Adrenal gland (tissue), 12 donors: ENCODE measurements around the gene SYT15B. TPM values are rescaled to one million over a fixed set of nuclear protein-coding genes. Genes with fewer than 3 reads are reported as not detected.
A peak's percentile ranks its signal among the peaks of the same experiment; 100 is the strongest.
"Not testable (repeated sequence)": the region's sequence is repeated elsewhere in the genome, so short reads cannot be mapped to it uniquely, and the experiment has no call there.

ENCODE experiments used
- DNase-seq, 7 donors: peaks; one replicate each; pipeline ENCODE4 v3.0.0-alpha.2; 2019 to 2020
- H3K27ac ChIP-seq, 5 donors: fragments of 200-600 bp; sonication (generic) in 4 of 5; 1 replicate in 3 of 5; 2 replicates in 2 of 5; pipeline versions ENCODE4 v1.5.1 to v1.8.0; 2016 to 2020; ENCODE audit warnings: mild to moderate bottlenecking in 1 of 5
- H3K27me3 ChIP-seq: fragments of 200-600 bp; 2 replicates; pipeline ENCODE4 v1.8.0; 2021
- H3K36me3 ChIP-seq, 2 donors: fragments of 200-600 bp; replicated peaks in 1 of 2; 1 replicate in 1 of 2; 2 replicates in 1 of 2; pipeline versions ENCODE4 v1.5.1 to v1.8.0; 2018 to 2022
- H3K4me1 ChIP-seq, 2 donors: fragments of 200-600 bp; replicated peaks in 1 of 2; 1 replicate in 1 of 2; 2 replicates in 1 of 2; pipeline versions ENCODE4 v1.5.1 to v1.8.0; 2018 to 2021
- H3K4me3 ChIP-seq, 4 donors: fragments of 200-600 bp; sonication (generic) in 3 of 4; one replicate each; pipeline ENCODE4 v1.5.1; 2016 to 2018
- H3K9me3 ChIP-seq, 3 donors: fragments of 200-600 bp; sonication (generic) in 1 of 3; replicated peaks in 1 of 3; 1 replicate in 2 of 3; 2 replicates in 1 of 3; pipeline versions ENCODE4 v1.5.1 to v1.8.0; 2016 to 2021
- WGBS, 4 donors: extraction: QIAGEN DNeasy Blood & Tissue Kit in 2 of 4; methylation state at CpG; one replicate each; pipeline versions ENCODE4 v1.1.5 to v1.1.7; 2013 to 2017; 5-methylcytosine and 5-hydroxymethylcytosine counted together
- intact Hi-C, 2 donors: fragments of 100-400 bp; cut with DNase I; formaldehyde crosslinking; loops; one replicate each; pipeline versions ENCODE4 v1.14.1 to v1.15.0; 2022 to 2023
- polyA plus RNA-seq, 3 donors: library from polyadenylated mRNA; stranded (reverse); fragments of 200-250 nt in 2 of 3; fragments of 350-450 nt in 1 of 3; fragmentation: Illumina TruSeq in 1 of 3; extraction: RNeasy Lipid Tissue Mini Kit (QIAGEN cat#74804) in 1 of 3; gene quantifications; one replicate each; pipeline ENCODE4 v1.2.3, GENCODE V29; 2013 to 2014
- total RNA-seq, 9 donors: library from RNA; depleted of rRNA in 4 of 9; stranded (reverse); fragments of >200 nt in 4 of 9; fragments of 120-200 nt in 1 of 9; fragmentation: NEBNext Ultra II Directional in 1 of 9; extraction: Animal tissue kit (Norgen Biotek cat#: 25700) in 1 of 9; gene quantifications; one replicate each; pipeline versions ENCODE4 v1.1.0 to v1.2.4, GENCODE V29; 2013 to 2023
- donor health status: healthy with polysubstance abuse.
- donor health status: Bipolar disorder and iron deficiency.
- donor health status: DM: yes; HTN: yes; CAD: no.
- donor health status: DM: no; HTN: no; CAD: no.
- donor health status: DM: no; HTN: no; CAD: no.
- donor health status: DM: yes; HTN: yes; CAD: no.

The SYT15B gene
- total and polyA plus RNA-seq, 12 donors, result 0.17 to 3.0 (median 0.95) TPM; not detected in 1

DNA sequence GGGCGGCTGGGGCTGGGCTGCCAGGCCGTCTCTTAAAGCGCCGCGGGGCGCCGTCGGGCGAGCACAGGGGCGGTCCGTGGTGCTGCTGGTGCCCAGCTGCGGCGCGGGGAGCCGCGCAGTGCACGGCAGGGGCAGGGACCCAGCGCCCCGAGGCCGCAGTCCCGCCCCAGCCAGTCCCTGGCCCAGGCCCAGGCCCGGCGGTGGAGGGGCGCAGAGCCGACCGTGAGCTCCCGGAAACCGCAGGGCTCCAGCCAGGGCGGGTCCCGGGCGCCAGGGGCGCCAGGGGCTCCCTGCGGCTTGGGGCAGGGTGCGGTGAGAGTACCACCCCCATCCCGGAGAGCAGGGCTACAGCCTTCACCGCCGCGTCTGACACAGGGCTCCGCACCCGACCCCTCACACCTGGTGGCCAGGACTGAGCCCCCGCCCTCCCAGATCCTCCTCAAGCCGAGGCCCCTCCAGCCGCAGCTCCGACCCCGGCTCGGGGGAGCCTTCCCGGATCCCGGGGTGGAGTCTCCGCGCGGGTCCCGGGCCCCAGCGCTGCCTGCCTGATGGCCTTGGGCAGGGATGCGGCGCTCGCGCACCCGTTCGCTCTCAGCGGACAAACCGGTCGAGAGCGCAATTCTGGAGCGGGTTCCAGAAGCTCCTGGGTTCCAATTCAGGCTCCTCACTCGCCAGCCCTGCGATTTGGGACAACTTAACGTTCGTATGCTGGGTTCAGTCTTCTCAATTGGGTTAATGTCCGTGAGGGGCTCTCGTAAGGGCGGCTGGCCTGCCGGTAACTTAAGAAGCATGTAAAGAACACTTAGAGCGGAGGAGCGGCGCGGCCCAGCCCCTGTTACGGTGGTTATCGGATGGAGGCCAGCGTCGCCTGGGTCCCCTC is 478 bp downstream of the SYT15B start:
- H3K4me3 ChIP-seq, intact Hi-C loops, H3K27me3 ChIP-seq, H3K9me3 ChIP-seq, H3K27ac ChIP-seq, DNase-seq, H3K4me1 ChIP-seq, H3K36me3 ChIP-seq: not testable (repeated sequence)
- whole genome bisulfite sequencing, 4 donors, result 0 to 4% (median 3%) methylated on average over 7 to 52 of the region's 80 CpGs

DNA sequence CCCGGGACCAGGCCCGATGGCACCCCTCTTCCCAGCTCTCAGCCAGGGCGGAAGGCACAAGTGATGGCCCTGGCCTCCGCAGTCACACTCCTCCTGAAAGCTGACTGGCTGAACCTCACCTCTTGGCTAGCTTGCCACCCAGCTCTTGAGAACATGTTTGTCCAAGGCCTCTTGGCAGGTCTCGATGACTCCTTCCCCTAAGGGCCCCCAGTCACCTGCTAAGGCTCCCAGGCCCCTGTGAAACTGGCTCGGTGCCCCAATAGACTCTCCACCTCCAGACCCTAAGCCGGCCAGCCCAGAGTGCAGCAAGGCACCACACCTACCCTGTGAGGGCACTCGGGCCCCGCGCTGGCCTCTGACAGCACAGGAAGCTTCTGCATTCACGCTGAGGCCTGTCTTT is 4.5 kb downstream of the SYT15B start:
- 82 to 86% methylated on average over 1 of the region's 11 CpGs; no CpG with 5 or more reads in 2 of the 4 donors for WGBS, 4 donors
- H3K27ac ChIP-seq, H3K36me3 ChIP-seq, H3K9me3 ChIP-seq, H3K4me1 ChIP-seq, H3K4me3 ChIP-seq, intact Hi-C loops, DNase-seq, H3K27me3 ChIP-seq: not testable (repeated sequence)

- H3K4me1 ChIP-seq, H3K36me3 ChIP-seq, H3K9me3 ChIP-seq, DNase-seq, intact Hi-C loops, H3K27ac ChIP-seq, H3K4me3 ChIP-seq, H3K27me3 ChIP-seq: not testable (repeated sequence)
- WGBS, 4 donors, result no CpG with 5 or more reads among the region's 13 CpGs
These were observed 7.2 kb downstream of the SYT15B start for GRCh38 chr10:47756169-47756568.

DNA sequence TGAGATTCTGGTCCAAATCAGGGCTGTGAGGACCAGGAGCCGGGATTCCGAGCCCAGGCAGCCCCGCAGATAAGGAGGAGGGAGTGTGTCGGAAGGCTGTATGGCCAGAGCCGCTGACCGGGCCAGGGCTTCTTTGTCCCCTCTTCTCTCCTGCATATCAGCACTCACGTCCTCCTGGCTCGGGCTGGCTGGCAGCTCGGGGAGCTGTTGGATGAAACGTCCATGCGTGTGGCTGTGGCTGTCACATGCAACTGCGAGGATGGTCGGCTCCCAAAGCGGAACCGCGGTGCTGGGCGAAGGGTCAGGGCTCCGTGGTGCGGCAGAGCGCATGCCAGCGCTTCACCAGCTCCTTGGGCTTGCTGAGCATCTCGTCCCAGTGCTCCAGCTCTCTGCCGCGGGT is 9.5 kb downstream of the SYT15B start:
- intact Hi-C loops, H3K36me3 ChIP-seq, H3K9me3 ChIP-seq, DNase-seq, H3K4me1 ChIP-seq, H3K27me3 ChIP-seq, H3K27ac ChIP-seq, H3K4me3 ChIP-seq: not testable (repeated sequence)
- WGBS, 4 donors, result no CpG with 5 or more reads among the region's 24 CpGs

- H3K27ac ChIP-seq, H3K9me3 ChIP-seq, H3K36me3 ChIP-seq, H3K4me1 ChIP-seq, DNase-seq, H3K4me3 ChIP-seq, H3K27me3 ChIP-seq, intact Hi-C loops: not testable (repeated sequence)
- WGBS, 4 donors, result 60 to 84% (median 75%) methylated on average over 1 to 3 of the region's 3 CpGs; no CpG with 5 or more reads in 1 of the 4 donors
These were observed 10.2 kb downstream of the SYT15B start for GRCh38 chr10:47753176-47753575.

DNA sequence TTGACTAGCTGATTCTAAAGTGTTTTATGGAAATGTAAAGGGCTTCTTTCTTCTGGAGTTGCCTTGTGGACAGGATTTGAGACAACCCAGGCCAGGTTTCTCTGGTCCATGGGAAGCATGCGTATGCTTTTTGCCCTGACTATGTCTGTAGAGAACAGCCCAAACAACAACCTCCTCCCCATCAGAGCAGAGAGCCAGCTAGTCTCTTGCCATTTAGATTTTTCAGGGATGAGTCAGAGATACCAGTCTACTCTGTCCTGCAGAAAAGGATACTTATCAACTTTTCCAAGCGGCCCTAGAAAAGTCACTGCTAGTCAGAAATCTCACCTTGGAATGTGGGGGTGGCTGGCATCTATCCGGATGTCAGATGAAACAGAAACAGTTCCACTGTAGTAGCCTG is 11.6 kb downstream of the SYT15B start:
- intact Hi-C loops, DNase-seq, H3K36me3 ChIP-seq, H3K4me3 ChIP-seq, H3K27ac ChIP-seq, H3K4me1 ChIP-seq, H3K9me3 ChIP-seq, H3K27me3 ChIP-seq: not testable (repeated sequence)
- no CpG with 5 or more reads among the region's 3 CpGs for WGBS, 4 donors

- H3K9me3 ChIP-seq, H3K27ac ChIP-seq, DNase-seq, H3K4me1 ChIP-seq, H3K27me3 ChIP-seq, H3K4me3 ChIP-seq, H3K36me3 ChIP-seq, intact Hi-C loops: not testable (repeated sequence)
- no CpG with 5 or more reads among the region's 8 CpGs for WGBS, 4 donors
These were observed 13.0 kb downstream of the SYT15B start for GRCh38 chr10:47750360-47750759.

DNA sequence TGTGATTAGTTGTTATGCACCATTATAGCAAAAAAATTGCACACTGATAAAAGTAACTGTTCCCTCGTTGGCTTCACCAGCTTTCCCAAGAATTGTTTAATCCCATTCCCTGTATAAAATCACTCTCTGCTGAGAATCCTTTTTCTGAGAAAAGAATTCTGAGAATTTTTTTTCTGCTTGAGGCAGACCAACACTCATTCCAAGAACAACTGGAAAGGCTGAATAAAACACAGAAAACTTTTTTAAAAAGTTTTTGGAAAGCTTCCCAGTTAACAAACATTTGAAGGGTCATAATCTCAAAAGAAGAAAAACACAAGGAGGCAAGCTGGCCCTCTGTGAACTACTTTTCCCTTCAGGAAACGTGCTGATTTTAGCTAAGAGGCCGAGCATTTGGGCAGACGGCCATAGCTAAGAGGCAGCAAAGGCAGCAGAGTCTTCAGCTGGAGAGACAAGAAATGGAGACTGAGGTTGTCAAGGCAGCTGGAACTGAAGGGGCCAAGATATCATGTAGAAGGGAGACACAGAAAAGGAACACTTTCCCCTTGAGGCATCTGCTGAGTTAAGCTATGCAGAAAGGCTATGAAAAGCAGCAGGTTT is 16.5 kb downstream of the SYT15B start:
- H3K4me1 ChIP-seq, H3K4me3 ChIP-seq, H3K27me3 ChIP-seq, intact Hi-C loops, H3K36me3 ChIP-seq, H3K27ac ChIP-seq, H3K9me3 ChIP-seq, DNase-seq: not testable (repeated sequence)
- WGBS, 4 donors, result 45 to 72% (median 62%) methylated on average over 2 to 3 of the region's 4 CpGs

GRCh38 chr10:47744881-47745280 is 18.5 kb downstream of the SYT15B start:
- H3K4me3 ChIP-seq, H3K9me3 ChIP-seq, H3K27ac ChIP-seq, H3K27me3 ChIP-seq, H3K36me3 ChIP-seq, H3K4me1 ChIP-seq, DNase-seq, intact Hi-C loops: not testable (repeated sequence)
- WGBS, 4 donors, result 10 to 57% (median 30%) methylated on average over 1 of the region's 4 CpGs

DNA sequence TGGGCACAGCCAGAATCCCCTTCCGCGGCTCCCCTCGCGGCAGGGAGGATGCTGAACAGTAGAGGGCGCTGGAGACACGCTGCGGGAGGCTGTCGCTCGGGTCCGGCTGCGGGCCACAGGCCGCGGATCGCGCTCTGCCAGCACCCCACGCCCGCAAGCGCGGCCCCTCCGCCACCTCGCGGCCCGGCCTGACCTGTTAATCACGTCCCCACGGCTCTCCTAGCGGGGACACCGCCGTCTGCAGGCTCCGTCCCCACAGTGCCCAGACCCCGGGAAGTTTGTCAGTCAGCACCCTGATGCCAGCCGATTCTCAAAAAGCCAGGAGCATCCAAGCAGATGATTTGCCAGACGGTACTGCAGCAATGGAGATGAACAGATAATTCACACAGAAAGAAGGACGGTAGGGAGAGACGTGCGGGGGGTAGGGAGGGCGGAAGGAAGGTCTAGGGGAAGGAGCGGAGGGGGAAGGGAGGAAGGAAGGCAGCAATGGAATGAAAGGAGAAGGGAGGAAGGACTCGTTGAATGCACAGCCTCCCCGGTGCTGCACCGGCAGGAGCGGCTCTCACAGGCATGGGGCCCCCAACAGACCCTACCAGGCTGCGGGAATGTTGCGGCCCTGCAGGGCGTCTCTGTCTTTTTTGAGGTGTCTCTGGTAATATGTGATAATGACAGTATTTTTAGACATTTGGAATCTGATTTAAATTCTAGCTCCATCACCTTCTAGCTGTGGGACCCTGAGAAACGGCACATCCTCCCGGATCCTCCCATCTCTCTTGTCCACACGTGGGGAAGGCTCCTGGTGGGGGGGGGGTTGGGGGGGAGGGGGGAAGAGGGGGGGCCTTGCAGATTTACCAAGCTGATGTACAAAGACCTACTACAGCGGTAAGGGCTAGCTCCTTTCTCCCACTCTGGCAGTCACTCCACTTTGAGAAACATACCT is 19.5 kb downstream of the SYT15B start:
- WGBS, 4 donors, result 3 to 8% (median 6%) methylated on average over 5 to 27 of the region's 48 CpGs
- H3K36me3 ChIP-seq, H3K4me1 ChIP-seq, intact Hi-C loops, H3K27me3 ChIP-seq, H3K9me3 ChIP-seq: not testable (repeated sequence)
- peak overlapping the region in 1 of 5 donors; percentile 22 for H3K27ac ChIP-seq
- peak overlapping the region in 1 of 4 donors; percentile 44 for H3K4me3 ChIP-seq
- peak in 5 of 7 donors; percentile 18 to 49 (median 24) for DNase-seq
